ENCODE measurements around the gene NPC2.
A peak's percentile ranks its signal among the peaks of the same experiment; 100 is the strongest.

NPC2 gene

DNA sequence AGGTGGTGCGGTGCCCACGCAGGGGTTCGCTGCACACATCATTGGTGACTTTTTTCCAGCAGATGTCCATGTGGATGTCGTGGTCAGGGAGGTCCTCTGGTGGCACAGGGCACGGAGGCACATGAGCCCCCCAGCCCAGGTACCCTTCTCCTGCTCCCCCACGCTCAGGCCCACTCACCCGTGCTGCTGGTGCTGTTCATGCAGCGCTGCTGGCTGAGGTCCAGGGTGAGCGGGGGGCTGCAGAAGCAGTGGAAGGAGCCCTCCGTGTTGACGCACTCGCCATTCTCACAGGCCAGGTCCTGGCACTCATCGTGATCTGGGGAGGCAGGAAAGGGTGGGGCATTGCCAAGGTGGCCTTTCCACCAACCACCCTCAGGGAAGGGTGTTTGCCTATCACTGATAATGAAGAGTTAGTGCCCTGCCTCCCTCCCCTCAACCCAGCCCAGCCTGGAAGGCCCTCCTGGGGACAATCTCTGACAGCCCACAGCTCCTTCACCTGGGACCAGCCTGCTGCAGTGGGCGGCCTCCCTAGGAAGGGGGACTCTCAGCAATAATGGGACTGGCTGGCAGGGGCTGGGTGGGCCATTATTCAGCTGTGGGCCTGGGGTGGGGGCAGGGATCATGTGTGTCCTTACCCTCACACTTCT lies 10.3 kb upstream of the NPC2 start:
- Histone ChIP-seq H3K27ac (ENCODE audit: insufficient read depth, low read depth, low read length, poor library complexity, severe bottlenecking) (no peak overlapping the region), H3K4me3 (ENCODE audit: insufficient read depth, low read depth, low read length) (no peak overlapping the region), H3K36me3 (ENCODE audit: control insufficient read depth, insufficient read depth, low read length) (no peaks in the 10 kb centered on the region), H3K27me3 (ENCODE audit: control insufficient read depth, insufficient read depth, low read length, poor library complexity, severe bottlenecking) (no peaks in the 10 kb centered on the region), H3K9me3 (ENCODE audit: control insufficient read depth, low read length) (no peaks in the 10 kb centered on the region), H3K4me1 (ENCODE audit: control insufficient read depth, insufficient read depth, low read length) (peaks cover 15% of the 10 kb centered on the region)
- WGBS, 2 experiments, result 93 to 94% methylated on average over 14 of the region's 14 CpGs

DNA sequence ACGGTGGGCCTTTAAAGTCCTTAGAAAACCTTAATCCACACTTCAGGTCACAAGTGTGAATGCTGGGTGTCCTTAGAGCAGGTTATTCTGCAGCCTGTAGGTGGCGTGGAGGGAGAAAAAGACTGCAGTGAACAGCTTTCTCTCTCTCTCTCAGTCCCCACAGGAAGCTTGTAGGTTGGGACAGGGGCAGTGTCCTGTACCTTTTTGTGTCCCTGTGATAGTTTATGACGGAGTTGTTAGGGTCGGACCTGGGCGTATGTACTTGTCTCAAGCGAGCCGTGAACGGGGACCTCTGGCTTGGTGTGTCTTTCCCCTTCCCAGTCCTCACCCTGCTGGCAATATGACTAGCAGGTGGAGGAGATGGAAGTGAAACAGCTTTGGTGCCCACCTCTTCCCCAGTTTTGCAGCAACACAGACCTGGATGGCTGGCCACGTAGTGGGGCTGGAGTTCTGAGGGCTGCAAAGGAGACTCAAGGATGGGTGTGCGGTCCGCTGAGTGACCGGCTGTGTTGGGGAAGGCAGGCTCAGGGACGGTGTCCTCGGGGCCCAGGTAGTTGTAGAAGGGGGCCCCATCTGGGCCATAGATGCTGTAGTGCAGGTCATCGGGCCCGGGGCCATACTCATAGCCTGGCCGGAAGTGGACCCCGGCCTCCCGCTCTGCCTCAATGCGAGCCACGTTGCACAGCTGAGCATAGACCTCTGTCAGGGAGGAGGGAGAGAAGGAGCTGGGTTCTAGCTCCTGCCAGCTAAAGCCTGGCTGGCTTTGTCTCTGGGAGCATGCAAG lies 9.3 kb upstream of the NPC2 start:
- H3K4me1 ChIP-seq (ENCODE audit: control insufficient read depth, insufficient read depth, low read length), result peaks cover 14% of the 10 kb centered on the region
- WGBS, 2 experiments, result 86 to 87% methylated on average over 21 of the region's 21 CpGs
- H3K4me3 ChIP-seq (ENCODE audit: insufficient read depth, low read depth, low read length), result no peak overlapping the region
- H3K27me3 ChIP-seq (ENCODE audit: control insufficient read depth, insufficient read depth, low read length, poor library complexity, severe bottlenecking), result no peaks in the 10 kb centered on the region
- no peak overlapping the region for H3K27ac ChIP-seq (ENCODE audit: insufficient read depth, low read depth, low read length, poor library complexity, severe bottlenecking)
- no peaks in the 10 kb centered on the region for H3K9me3 ChIP-seq (ENCODE audit: control insufficient read depth, low read length)
- H3K36me3 ChIP-seq (ENCODE audit: control insufficient read depth, insufficient read depth, low read length), result no peaks in the 10 kb centered on the region

DNA sequence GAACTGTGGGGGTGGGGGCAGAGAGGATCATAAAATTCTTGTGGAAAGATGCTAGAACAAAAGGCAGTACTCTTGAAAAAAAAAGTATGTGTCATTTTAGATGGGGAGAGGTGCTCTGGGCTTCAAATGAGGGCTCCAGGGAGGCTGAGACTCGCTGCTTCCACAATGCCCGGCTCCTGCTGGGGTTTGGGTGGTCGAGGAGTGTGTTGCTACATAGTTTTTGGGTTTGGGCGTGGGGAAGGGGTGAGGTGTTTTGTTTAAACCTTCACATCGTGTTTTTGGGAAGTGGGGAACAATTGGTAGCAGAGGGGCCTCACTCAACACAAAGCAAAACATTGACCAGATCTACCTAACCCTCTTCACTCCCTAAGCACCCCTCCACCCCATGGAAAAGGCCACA lies 8.6 kb upstream of the NPC2 start:
- Histone ChIP-seq H3K9me3 (ENCODE audit: control insufficient read depth, low read length) (no peaks in the 10 kb centered on the region), H3K27me3 (ENCODE audit: control insufficient read depth, insufficient read depth, low read length, poor library complexity, severe bottlenecking) (no peaks in the 10 kb centered on the region), H3K4me3 (ENCODE audit: insufficient read depth, low read depth, low read length) (no peak overlapping the region), H3K4me1 (ENCODE audit: control insufficient read depth, insufficient read depth, low read length) (peaks cover 14% of the 10 kb centered on the region), H3K27ac (ENCODE audit: insufficient read depth, low read depth, low read length, poor library complexity, severe bottlenecking) (no peak overlapping the region), H3K36me3 (ENCODE audit: control insufficient read depth, insufficient read depth, low read length) (no peaks in the 10 kb centered on the region)
- WGBS, 2 experiments, result 84 to 88% methylated on average over 4 to 5 of the region's 5 CpGs

DNA sequence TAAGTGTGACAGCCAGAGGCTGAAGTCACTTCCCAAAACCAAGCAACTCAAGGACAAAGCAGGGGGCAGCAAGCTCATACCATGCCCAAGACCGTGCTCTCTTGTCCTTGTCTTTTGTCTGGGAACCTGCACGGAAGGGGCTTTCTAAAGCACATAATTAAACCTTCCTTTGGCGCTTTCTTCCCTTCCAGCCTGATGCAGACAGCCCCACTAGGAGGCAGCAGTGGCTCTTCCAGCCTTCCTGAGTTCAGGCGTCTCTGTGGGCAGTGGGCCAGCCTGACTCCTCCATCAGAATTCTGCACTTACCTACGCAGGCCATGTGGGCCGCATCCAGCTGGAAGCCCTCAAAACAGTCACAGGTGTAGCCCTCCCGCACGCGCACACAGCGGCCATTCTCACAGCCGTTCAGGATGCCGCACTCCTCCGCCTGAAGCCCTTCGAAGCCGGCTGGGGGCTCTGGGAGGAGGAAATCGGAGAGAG lies 8.1 kb upstream of the NPC2 start:
- H3K4me1 ChIP-seq (ENCODE audit: control insufficient read depth, insufficient read depth, low read length), result peaks cover 14% of the 10 kb centered on the region
- WGBS, 2 experiments, result 50 to 53% methylated on average over 16 of the region's 16 CpGs
- H3K9me3 ChIP-seq (ENCODE audit: control insufficient read depth, low read length), result no peaks in the 10 kb centered on the region
- H3K27ac ChIP-seq (ENCODE audit: insufficient read depth, low read depth, low read length, poor library complexity, severe bottlenecking), result peak overlapping the region; percentile 86
- no peak overlapping the region for H3K4me3 ChIP-seq (ENCODE audit: insufficient read depth, low read depth, low read length)
- H3K27me3 ChIP-seq (ENCODE audit: control insufficient read depth, insufficient read depth, low read length, poor library complexity, severe bottlenecking), result no peaks in the 10 kb centered on the region
- H3K36me3 ChIP-seq (ENCODE audit: control insufficient read depth, insufficient read depth, low read length), result no peaks in the 10 kb centered on the region

DNA sequence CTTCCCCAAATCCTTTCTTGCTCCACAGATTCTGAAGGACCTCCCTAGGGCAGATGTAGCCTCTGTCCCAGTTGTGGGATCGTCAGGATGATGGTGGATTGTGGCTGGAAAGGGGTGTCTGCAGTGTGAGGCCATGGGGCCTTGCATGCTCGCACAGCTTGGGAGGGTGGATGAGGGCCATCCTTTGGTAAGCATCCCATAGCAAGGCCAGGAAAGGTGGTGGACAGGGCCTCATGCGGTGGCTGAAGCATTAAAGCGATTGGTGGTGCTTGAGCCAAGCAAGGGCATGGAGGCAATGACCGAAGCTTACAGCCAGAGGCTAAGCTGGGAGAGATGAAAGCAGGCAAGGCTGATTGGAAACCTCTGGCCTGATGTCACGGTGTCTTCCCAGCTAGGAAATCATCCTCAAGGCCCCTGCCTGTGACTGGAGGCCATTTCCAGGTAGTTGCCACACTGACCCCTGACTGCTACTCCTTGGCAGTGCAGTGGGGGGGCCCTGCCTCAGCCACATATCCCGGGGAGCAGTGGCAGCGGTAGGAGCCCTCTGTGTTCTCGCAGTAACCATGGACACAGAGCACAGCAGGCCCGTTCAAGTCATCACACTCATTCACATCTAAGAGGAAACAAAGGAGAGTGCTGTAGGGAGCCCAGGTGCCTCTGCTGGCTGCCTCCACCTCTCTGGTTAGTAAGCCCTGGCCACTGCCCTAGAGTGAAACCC lies 7.5 kb upstream of the NPC2 start:
- Histone ChIP-seq H3K9me3 (ENCODE audit: control insufficient read depth, low read length) (no peaks in the 10 kb centered on the region), H3K36me3 (ENCODE audit: control insufficient read depth, insufficient read depth, low read length) (no peaks in the 10 kb centered on the region), H3K4me3 (ENCODE audit: insufficient read depth, low read depth, low read length) (no peak overlapping the region), H3K27me3 (ENCODE audit: control insufficient read depth, insufficient read depth, low read length, poor library complexity, severe bottlenecking) (no peaks in the 10 kb centered on the region), H3K27ac (ENCODE audit: insufficient read depth, low read depth, low read length, poor library complexity, severe bottlenecking) (peak overlapping the region; percentile 86), H3K4me1 (ENCODE audit: control insufficient read depth, insufficient read depth, low read length) (peaks cover 14% of the 10 kb centered on the region)
- WGBS, 2 experiments, result 59 to 60% methylated on average over 10 of the region's 10 CpGs

DNA sequence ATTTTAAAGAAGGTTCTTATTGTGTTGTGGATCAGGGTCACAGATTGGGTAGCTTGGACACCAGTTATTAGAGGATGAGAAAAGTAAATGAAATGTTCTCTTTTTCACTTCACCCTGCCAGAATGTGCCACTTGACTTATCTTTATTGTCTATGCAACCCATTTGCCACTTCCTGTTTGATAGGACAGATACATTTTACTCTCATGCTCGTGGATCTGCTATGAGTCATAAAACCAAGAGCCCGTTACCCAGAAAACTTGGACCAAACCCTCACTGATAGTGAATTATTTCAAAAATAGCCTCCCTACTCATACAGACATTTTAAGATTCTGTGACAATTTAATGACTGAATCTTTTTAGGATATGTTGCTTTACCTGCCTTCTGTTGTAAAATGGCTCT lies 2.3 kb upstream of the NPC2 start:
- Histone ChIP-seq H3K27me3 (ENCODE audit: control insufficient read depth, insufficient read depth, low read length, poor library complexity, severe bottlenecking) (peaks cover 4% of the 10 kb centered on the region), H3K4me1 (ENCODE audit: control insufficient read depth, insufficient read depth, low read length) (peaks cover 12% of the 10 kb centered on the region), H3K27ac (ENCODE audit: insufficient read depth, low read depth, low read length, poor library complexity, severe bottlenecking) (no peak overlapping the region), H3K9me3 (ENCODE audit: control insufficient read depth, low read length) (no peaks in the 10 kb centered on the region), H3K4me3 (ENCODE audit: insufficient read depth, low read depth, low read length) (no peak overlapping the region), H3K36me3 (ENCODE audit: control insufficient read depth, insufficient read depth, low read length) (no peaks in the 10 kb centered on the region)
- WGBS, 2 experiments, result 94 to 98% methylated on average over 2 of the region's 2 CpGs

DNA sequence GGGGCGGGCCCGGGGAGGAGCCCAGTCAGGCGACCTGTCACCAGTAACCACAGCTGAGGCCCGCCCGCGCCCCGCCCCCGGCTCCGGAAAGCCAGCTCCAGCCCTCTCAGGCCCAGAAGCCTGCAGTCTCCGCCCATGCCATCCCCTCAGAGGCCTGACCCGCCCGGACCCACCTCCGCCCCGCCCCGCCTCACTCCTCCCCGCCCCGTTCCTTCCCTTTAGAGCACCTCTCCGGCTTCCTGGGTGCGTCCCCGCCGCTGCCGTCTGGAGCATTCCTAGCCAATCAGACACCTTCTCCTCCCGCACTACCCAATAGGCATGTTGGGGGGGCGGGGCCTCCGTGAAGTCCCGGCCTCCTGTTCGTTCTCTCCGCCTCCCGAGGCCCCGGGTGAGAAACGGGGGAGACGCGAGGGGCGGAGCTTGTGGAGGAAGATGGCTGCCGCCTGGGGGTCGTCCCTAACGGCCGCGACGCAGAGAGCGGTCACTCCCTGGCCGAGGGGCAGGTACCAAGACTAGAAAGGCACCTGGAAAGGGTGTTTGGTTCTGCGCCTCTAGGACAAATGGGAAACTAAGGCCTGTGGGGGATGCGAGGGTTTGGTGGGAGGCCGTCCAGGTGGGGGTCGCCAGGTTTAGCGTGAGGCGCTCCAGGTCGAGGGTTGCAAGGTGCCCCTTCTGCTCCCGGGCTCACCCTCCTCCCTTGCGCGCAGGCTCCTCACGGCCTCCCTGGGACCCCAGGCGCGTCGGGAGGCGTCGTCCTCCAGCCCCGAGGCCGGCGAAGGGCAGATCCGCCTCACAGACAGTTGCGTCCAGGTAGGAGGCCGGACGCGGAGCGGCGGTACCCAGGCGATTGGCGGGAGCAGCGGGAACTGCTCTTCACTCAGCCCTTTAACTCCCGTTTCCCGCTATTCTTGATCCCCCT lies 497 bp upstream of the NPC2 start, which contains the start of gene ISCA2:
Gene ISCA2, plus strand, starts transcription at position 423 of the 919 bp plus-strand sequence. Its CDS starts 10 bp downstream, at position 433.
- WGBS, 2 experiments, result 0% methylated on average over 69 to 73 of the region's 73 CpGs
- H3K4me1 ChIP-seq (ENCODE audit: control insufficient read depth, insufficient read depth, low read length), result peaks cover 7% of the 10 kb centered on the region
- peaks cover 4% of the 10 kb centered on the region for H3K27me3 ChIP-seq (ENCODE audit: control insufficient read depth, insufficient read depth, low read length, poor library complexity, severe bottlenecking)
- peak within 1 kb of the TSS; percentile 99 for H3K4me3 ChIP-seq (ENCODE audit: insufficient read depth, low read depth, low read length)
- H3K36me3 ChIP-seq (ENCODE audit: control insufficient read depth, insufficient read depth, low read length), result no peaks in the 10 kb centered on the region
- H3K9me3 ChIP-seq (ENCODE audit: control insufficient read depth, low read length), result no peaks in the 10 kb centered on the region
- peak within 1 kb of the TSS; percentile 93 for H3K27ac ChIP-seq (ENCODE audit: insufficient read depth, low read depth, low read length, poor library complexity, severe bottlenecking)

DNA sequence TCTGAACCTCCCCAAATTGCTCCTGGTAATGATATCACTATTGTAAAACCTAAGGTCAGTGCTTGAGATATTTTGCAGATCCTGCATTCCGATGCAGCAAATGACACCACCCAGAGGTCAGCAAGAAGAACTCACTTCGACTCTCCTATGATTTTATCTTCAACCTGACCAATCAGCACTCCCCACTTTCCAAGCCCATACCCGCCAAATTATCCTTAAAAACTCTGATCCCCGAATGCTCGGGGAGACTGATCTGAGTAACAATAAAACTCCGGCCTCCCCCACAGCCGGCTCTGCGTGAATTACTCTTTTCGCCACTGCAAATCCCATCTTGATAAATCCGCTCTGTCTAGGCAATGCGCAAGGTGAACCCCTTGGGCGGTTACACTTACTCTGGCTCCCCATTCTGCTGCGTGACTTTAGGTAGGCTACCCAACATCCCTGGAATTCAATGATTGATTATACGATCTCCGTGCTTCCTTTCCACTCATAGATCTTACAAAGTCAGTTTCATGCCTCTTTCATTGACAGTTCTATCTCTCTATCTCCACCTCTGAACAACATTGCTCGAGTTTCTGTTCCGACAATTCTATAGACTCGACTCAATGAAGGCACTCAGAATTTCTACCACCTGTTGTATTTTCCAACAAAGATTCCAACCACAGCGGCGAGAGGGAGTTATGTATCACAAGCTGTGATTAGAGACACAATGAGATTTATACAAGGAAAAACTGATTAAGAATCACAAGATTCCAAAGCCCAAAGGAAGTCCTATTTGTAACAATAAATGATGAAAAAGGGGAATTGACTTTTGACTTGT lies 939 bp downstream of the NPC2 start:
- peak overlapping the region; percentile 93 for H3K4me3 ChIP-seq (ENCODE audit: insufficient read depth, low read depth, low read length)
- peaks cover 7% of the 10 kb centered on the region for H3K4me1 ChIP-seq (ENCODE audit: control insufficient read depth, insufficient read depth, low read length)
- peaks cover 4% of the 10 kb centered on the region for H3K27me3 ChIP-seq (ENCODE audit: control insufficient read depth, insufficient read depth, low read length, poor library complexity, severe bottlenecking)
- peak overlapping the region; percentile 93 for H3K27ac ChIP-seq (ENCODE audit: insufficient read depth, low read depth, low read length, poor library complexity, severe bottlenecking)
- H3K36me3 ChIP-seq (ENCODE audit: control insufficient read depth, insufficient read depth, low read length), result no peaks in the 10 kb centered on the region
- H3K9me3 ChIP-seq (ENCODE audit: control insufficient read depth, low read length), result no peaks in the 10 kb centered on the region
- WGBS, 2 experiments, result 2 to 3% methylated on average over 18 to 20 of the region's 20 CpGs

DNA sequence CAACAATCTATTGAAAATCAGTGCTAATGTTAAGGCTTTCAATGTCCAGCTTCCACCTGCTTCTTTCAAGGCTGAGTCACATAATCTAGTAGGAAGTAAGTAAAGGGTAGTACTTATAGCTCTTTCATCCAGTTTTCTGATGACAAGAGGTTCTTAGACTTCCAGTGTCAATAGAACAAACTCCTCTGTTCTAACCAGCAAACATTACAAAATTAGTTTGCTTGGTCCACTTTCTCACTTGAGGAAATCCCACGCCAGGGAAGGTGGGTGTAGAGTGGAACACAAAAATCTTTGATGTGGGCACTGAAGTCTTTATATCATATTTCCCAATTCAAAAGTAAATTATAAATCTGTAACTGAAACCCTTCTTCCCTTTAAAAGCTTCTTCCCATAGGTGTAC lies 2.6 kb downstream of the NPC2 start:
- WGBS, 2 experiments, result 100% methylated on average over 1 of the region's 1 CpG
- no peak overlapping the region for H3K4me3 ChIP-seq (ENCODE audit: insufficient read depth, low read depth, low read length)
- no peaks in the 10 kb centered on the region for H3K9me3 ChIP-seq (ENCODE audit: control insufficient read depth, low read length)
- H3K36me3 ChIP-seq (ENCODE audit: control insufficient read depth, insufficient read depth, low read length), result no peaks in the 10 kb centered on the region
- no peak overlapping the region for H3K27ac ChIP-seq (ENCODE audit: insufficient read depth, low read depth, low read length, poor library complexity, severe bottlenecking)
- H3K4me1 ChIP-seq (ENCODE audit: control insufficient read depth, insufficient read depth, low read length), result peaks cover 7% of the 10 kb centered on the region
- peaks cover 4% of the 10 kb centered on the region for H3K27me3 ChIP-seq (ENCODE audit: control insufficient read depth, insufficient read depth, low read length, poor library complexity, severe bottlenecking)

All from ectodermal cell (in vitro differentiated cells).